Neural progenitor cell (in vitro differentiated cells): Measurements from ENCODE around the gene SLC25A12.

Experiments
- CTCF ChIP-seq: fragments of 200-600 bp; sonication (generic); IDR thresholded peaks from 2 replicates; pipeline ENCODE4 v1.5.1; 2017; ENCODE audit warnings: antibody characterized with exemption, mild to moderate bottlenecking
- EZH2phosphoT487 ChIP-seq: fragments of 200-600 bp; sonication (generic); IDR thresholded peaks from 2 replicates; pipeline ENCODE4 v1.6.1; 2017; ENCODE audit warnings: antibody characterized with exemption

GRCh38 chr2:171792157-171792556, 101.9 kb downstream of the SLC25A12 start:
- TF ChIP-seq EZH2phosphoT487 (no peak), CTCF (no peak)
